CD1c-positive myeloid dendritic cell (primary cell): Measurements from ENCODE around the gene PDILT.
"Not testable (repeated sequence)": the region's sequence is repeated elsewhere in the genome, so short reads cannot be mapped to it uniquely, and the experiment has no call there.

Source experiments
- DNase-seq: peaks from one replicate; pipeline ENCODE4 v3.0.0-alpha.2; 2016; ENCODE audit errors: extremely low spot score

PDILT gene, protein sequence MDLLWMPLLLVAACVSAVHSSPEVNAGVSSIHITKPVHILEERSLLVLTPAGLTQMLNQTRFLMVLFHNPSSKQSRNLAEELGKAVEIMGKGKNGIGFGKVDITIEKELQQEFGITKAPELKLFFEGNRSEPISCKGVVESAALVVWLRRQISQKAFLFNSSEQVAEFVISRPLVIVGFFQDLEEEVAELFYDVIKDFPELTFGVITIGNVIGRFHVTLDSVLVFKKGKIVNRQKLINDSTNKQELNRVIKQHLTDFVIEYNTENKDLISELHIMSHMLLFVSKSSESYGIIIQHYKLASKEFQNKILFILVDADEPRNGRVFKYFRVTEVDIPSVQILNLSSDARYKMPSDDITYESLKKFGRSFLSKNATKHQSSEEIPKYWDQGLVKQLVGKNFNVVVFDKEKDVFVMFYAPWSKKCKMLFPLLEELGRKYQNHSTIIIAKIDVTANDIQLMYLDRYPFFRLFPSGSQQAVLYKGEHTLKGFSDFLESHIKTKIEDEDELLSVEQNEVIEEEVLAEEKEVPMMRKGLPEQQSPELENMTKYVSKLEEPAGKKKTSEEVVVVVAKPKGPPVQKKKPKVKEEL

DNA sequence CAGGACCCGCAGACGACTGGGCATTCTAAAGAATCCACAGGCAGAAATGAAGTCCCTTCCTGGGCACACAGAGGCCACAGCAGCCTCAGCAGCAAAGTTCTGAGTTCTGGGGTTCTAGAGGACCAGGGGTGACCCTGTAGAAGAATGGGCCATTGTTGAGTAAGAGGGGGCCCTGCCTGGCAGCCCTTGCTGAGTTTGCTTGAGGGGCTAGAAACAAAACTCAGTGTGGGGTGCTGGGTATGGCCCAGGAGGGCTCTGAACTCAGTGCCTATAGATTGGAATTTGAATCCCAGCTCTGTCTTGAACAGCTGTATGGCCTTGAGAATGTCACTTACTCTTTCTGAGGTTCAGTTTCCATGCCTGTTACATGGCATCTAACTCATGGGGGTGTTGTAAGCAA, at the start of gene PDILT:
PDILT (minus strand) TSS at position 101 of the 400 bp plus-strand sequence. CDS start 5,437 bp downstream, outside the sequence.
- DNase-seq, result no peak

DNA sequence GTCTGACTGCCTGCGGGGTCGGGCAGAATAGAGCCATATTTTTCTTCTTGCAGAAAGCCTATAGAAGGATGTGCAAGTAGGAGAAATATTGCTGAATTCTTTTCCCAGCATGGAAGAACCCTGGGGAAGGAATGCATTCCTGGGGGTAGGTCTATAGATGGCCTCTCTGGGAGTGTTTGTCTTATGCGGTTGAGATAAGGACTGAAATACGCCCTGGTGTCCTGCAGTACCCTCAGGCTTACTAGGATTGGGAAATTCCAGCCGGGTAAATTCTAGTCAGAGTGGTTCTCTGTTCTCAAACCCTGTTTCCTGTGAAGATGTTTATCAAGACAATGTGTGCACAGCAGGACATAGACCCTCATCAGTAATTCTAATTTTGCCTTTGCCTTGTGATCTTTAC, 49.1 kb upstream of the PDILT start:
- not testable (repeated sequence) for DNase-seq

DNA sequence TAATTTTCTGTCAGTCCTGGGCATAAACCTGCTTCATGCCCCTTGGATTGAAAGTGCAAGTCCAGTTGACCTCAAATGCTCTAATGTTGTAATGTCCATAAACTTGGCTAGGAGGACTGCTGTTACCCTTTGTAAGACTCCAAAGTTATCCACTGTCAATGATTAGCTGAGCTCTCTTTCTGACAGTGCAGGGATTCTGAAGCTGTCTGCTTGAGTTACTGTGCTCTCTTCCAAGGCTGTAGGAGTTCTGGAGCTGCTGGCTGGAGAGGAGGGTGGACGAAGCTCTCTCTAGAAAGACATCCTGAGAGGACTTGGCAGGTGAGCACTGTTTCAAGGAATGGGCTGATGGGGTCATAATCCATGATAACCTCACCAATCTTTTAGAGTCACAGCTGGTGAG, 46.8 kb upstream of the PDILT start, which contains the start of gene ACSM2A:
ACSM2A (plus strand) TSS at position 158 of the 400 bp plus-strand sequence. CDS start 8,594 bp downstream, outside the sequence.
- DNase-seq, result not testable (repeated sequence)

DNA sequence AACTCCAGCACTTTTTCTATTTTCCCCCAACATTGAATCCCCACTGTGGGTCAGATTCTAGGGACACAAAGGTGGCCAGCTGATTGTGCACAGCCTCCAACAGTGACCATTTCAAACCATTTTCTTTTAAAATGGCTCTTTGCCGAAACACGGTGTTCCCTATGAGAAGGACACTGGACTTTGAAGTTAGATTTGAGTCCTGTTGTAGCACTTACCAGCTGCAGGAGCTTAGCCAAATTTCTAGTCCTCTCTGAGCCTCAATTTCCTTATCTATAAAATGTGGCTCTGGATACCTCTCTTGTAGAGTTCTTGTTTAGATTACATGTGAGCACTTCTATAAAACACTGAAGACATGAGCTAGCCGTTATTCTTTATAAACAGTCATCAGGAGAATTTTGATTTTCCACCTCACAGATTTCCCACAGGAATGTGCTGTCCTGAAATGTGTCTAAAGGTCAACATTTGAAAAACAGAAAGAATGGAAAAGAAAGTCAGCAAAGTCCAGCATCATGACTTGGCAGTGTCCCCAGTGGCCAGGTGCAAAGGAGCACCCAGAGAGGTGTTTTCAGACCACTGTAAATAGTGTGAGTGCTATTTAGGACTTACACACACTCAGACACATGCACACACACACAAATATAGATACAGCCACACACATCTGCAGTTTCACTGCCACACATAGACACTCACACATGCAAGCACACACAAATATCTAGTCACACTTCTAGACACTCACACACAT, 42.3 kb upstream of the PDILT start:
- DNase-seq, result not testable (repeated sequence)

DNA sequence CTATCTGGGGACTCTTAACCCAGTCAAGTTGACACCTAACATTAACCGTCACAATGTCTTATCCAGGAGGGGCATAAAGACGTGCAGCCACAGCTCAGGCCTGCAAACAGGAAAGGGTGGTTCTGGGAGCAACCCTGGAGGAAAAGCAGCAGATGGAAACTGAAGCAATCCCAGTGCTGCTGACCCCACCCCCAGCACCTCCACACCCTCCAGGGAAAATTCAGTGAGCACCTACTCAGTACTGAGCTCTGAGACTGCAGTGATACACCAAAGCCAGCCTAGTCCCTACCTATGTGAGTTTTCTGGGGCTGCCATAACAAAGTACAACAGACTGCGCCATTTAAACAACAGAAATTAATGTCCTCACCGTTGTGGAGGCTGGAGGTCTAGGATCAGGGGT, 37.3 kb upstream of the PDILT start:
- DNase-seq, result not testable (repeated sequence)

DNA sequence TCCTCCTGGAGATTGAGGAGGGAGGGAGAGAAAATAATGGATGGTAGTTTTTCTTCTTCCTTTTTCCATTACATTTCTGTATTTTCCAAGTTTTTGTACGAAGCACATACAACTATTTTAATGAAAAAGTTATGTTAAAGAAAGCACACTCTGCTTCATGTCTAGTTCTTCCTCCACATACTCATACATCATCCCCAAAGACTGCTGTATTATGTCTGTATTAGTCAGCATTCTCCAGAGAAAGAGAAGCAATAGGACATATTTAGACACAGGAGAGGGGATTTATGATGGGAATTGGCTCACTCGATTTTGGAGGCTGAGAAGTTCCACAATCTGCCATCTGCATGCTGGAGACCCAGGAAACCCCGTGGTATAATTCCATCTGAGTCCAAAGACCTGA, 36.7 kb upstream of the PDILT start:
- no peak for DNase-seq

DNA sequence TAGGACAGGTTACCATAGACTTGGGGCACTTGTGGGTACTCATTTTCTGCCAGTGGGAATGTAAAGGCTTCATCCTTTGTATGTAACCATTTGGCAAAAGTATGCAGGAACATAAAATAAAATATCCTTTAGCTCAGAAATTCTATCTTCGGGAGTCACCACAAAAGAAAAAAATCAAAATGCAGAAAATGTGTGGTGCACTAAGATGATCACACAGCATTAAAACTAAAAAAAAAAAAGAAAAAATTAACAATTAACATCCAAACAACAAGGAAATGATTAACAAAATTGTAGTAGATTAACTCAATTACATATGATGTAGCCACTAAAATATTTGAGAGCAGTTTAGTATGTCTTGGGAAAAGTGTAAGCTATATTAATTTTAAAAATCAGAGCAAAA, 36.2 kb upstream of the PDILT start:
- DNase-seq, result not testable (repeated sequence)

DNA sequence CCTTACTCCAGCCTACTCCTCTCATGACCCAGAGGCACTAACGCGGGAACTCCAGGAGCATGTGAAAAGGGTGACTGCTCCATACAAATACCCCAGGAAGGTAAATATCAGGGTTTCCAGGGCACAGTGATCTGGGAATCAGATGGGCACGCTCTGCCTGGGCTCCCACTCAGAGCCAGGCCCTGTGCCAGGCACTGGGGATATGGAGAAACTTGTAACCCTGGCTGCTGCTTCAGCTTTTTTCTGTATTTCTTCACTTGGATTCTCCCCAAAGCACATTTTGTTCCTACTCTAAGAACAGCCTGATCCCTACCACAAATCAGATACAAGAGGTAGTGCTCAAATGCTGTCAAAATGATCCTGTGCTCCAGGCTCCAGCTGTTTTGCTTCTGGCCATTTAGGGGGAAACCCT, 35.3 kb upstream of the PDILT start:
- DNase-seq, result not testable (repeated sequence)

DNA sequence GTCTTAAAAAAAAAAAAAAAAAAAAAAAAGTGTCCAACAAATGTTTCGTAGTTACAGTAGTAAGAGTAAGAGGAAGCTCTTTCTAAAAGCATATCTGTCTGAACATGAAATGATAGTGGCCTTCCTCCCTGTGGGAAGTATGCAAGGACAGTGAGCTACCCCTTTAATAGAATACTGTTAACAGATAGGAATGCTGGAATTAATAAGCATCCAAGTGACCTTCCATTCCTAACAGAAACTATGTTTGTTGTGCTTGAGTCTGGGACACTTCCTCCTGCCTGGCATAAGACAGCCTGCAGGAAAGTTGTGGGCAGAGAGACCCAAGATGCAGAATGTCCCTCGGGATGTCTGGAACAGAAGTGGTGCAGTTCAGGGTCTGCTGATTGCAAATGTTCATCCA, 34.4 kb upstream of the PDILT start:
- DNase-seq, result not testable (repeated sequence)

DNA sequence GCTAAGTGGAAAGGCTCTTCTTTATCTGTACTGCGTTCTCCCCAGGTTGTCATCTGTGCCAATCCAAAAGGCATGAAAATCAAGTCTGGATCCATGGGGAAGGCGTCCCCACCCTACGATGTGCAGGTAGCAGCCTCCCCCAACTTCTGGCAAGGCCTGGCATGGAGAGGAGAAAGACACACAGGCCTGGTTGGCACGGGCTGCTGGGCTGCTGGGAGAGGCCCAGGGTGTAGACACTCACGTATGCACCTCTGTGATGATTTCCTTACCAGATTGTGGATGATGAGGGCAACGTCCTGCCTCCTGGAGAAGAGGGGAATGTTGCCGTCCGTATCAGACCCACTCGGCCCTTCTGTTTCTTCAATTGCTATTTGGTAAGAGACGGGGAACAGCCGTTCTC, 26.4 kb upstream of the PDILT start:
- no peak for DNase-seq

DNA sequence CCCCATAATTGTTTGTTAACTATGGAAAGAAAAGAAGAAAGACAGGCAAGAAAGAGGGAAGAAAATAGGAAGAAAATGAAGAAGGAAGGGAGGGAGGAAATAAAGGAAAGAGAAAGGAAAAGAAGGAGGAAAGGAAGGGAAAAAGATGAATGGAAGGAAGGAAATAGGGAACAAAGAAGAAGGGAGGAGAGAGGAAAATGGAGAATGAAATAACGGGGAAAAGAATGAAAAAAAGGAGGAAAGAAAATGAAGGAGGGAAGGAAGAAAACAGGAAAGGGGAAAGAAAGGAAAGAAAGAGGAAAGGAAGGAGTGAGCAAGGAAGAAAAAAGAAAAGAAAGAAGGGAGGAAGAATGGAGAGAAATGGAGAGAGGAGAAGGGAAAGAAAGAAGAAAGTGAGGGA, 25.9 kb upstream of the PDILT start:
- not testable (repeated sequence) for DNase-seq

DNA sequence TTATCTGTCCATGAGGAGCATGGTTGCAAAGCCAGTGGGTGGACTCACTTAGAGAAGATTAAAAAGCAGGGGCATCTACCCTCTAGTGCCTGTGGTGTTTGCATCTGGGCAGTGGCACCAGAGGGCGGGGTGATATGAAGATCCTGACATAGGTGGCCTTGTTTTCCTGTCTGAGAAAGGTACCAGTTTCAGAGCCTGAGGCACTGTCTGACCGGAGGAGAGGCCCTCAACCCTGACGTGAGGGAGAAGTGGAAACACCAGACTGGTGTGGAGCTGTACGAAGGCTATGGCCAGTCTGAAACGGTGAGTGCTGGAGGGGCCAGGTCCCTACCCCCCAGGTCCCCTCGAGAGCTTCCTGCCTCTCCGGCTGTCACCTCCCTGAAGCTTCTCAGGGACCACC, 25.0 kb upstream of the PDILT start:
- not testable (repeated sequence) for DNase-seq

DNA sequence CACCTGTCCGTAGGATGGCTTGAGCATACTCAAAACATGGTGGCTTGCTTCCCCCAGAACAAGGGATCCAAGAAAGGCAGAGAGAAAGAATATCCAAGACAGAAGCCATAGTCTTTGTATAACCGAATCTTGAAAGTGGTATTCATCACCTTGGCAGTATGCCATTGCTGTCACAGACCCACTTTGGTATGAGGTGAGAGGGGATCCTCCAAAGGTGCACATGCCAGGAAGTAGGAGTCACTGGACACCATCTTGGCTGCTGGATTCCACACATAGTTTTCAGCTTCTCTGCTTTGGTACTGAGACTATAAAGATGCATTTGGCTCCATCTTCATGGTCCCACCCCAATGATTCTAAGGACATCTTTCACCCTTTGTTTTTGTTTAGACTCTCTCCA, 22.9 kb upstream of the PDILT start:
- not testable (repeated sequence) for DNase-seq

DNA sequence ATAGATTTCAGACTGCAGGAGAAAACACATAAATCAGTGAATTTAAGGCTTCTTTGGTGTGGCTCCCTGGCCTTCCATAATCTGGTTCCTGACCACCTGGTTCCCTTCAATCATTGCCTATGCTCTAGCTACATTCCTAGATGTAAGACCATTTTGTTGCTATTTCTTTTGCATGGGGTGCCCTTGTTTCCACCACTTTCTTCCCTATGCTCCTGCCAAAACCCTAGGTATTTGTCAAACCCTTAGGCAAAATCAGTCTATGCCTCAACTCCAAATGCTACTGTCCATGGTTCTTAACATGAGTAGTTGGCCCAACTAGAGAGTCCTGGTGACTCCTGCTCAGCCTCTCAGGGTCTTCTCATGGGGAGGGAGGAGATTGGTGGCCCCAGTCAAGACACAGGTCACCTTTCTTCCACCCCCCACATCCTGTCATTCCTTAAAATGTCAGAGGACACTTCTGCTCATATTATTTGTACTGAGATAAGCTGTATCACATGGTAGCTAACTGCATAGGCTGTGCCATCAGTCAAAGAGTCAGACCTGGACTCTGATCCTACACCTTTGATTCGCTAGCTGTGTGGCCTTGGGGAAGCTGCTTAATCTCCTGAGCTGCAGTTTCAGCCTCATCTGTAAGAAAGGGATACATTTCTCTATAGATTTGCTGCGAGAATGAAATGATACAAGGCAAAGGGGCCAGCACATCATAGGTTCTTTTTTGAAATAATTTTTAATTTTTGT, 19.8 kb upstream of the PDILT start:
- DNase-seq, result no peak

DNA sequence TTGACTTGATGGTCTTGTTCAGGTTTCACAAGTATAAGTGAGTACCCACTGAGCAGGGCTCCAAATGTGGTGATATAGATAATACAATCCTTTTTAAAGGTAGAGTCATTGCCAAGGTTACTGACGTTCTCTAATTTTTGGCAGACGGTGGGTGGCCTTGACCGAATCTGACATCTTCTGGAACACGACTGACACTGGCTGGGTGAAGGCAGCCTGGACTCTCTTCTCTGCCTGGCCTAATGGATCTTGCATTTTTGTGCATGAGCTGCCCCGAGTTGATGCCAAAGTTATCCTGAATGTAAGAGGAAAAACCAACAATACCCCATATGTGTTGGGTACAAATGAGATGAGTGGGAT, 19.2 kb upstream of the PDILT start:
- DNase-seq, result not testable (repeated sequence)

DNA sequence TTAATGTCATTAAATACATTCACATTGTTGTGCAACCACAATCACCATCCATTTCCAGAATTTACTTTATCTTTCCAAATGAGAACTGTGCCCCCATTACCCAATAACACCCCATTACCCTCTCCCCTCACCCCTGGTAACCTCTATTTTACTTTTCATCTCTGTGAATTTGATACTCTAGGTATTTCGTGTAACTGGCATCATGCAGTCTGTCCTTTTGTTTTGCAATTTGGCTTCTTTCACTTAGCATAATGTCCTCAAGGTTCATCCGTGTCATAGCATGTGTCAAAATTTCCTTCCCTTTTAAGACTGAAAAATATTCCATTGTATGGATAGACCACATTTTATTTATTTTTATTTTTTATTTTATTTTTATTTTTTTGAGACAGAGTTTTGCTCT, 17.2 kb upstream of the PDILT start:
- not testable (repeated sequence) for DNase-seq

DNA sequence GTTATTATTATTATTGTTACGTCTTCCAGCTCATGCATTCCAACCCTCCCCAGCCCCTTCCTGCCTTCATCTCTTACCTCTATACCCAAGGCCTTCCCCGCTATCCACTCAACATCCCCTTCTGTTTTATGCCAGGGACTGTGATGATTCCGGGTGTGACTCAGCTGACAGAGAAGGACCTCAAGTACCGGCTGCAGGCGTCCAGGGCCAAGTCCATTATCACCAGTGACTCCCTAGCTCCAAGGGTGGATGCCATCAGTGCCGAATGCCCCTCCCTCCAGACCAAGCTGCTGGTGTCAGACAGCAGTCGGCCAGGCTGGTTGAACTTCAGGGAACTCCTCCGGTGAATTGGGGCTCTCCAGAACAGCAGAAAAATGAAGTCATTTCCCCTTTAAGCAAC, 14.6 kb upstream of the PDILT start:
- not testable (repeated sequence) for DNase-seq

DNA sequence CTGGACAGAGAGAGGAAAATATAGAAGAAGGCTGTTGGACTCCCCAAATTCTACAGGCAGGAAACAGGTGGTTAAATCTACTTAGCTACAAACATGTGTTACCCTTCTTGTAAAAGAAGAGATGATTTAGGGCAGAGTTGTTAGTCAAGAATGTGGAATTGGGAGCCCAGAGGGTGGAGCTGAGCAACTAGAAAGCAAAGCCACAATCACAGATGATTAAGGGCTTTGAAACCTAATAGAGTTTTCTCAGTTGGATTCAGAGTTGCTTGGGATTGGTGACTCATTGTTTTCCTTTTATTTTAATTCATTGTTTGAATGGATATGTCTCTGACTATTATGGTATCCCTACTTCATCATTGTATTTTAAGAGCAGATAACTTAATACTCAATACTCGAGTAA, 11.0 kb upstream of the PDILT start:
- DNase-seq, result no peak

DNA sequence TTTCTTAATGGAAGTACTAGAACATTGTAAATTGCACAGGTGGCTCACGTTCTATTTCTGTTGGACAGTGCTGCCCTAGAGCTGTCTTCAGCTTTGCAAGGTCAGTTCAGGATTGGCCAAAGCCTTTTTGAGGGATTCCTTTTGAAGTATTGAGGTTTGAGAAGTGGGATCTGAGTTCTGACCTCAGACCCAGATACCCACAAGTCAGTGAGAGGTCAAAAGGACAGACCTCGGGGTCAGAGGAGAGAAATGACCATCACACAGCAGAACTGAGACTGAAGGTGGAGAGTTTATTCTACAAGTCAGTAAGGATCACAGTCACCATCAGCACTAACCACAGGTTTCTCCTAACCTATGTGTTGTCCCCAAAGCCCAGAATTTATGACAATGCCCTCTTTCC, 6.5 kb upstream of the PDILT start:
- peak; percentile 23 for DNase-seq

DNA sequence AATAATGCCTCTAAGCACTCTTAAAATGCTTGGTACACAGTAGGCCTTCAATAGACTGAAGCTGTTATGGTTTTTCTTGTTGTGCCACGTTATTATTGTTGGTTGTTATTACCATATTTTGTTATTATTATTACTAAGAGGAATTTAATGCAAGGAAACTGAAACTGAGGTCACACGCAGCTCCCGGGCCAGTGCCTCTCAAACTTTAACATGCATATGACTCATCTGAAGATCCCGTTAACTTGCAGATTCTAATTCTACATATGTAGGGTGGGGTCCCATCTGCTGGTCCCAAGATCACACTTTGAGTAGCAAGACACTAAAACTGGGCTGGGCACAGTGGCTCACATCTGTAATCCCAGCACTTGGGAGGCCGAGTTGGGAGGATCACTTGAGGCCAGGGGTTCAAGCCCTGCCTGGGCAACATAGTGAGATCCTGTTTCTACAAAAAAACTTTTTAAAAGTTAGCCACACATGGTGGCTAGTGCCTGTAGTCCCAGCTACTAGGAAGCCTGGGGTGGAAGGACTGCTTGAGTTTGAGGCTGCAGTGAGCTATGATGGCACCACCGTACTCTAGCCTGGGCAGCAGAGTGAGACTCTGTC, 5.7 kb upstream of the PDILT start:
- DNase-seq, result peak; percentile 85

DNA sequence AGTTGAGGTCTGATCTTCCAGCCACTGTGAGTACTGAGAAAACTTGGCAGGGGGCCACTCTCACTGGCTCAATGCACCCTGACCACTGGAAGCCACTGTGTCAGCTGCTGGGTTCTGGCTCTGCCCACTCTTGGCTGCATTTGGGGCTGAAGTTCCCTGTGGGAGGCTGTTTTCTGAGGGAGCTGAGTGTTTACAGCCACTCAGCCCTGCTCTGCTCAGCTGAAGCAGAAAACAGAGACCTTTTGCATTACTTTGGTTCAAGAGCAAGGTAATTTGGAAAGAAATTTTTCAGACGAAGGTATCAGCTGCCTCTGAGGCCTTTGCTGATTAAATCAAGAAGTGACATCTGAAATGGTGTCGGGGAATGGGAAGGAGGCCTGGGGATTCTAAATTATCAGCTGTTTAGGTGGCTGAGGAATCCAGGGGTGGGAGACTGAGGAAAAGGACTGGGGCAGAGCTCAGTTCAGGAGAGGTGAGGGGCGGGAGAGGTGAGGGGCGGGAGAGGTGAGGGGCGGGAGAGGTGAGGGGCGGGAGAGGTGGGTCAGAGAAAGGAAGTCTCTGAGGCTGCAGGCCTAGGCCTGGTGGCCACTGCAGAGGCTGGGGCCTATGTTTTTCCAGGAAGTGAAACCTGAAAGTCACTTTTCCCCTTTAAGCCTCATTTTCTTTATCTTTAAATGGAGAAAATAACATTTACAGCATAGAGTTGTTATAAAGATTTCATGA, 5.0 kb upstream of the PDILT start, which contains the start of gene ACSM5:
ACSM5 (plus strand) TSS at position 137 of the 723 bp plus-strand sequence. CDS start 1,951 bp downstream, outside the sequence.
- DNase-seq, result peak; percentile 71
